Liver (tissue), 3 donors: ENCODE data around the gene PRSS56.

Experiments used
- CTCF ChIP-seq: fragments of 150-350 bp; IDR thresholded peaks from 2 replicates; pipeline ENCODE4 v1.5.1; 2017; ENCODE audit warnings: improper control_type of control experiment, low read depth, low read length; ENCODE audit not compliant: missing input control
- FOXA1 ChIP-seq: IDR thresholded peaks from 2 replicates; pipeline ENCODE4 v1.6.1; 2016; ENCODE audit warnings: antibody characterized with exemption
- HNF4A ChIP-seq, 2 donors: conservative IDR thresholded peaks; 2 replicates each; pipeline ENCODE4 v1.6.1; 2016; ENCODE audit warnings: antibody characterized with exemption in 2 of 2, mild to moderate bottlenecking in 2 of 2
- JUND ChIP-seq, 2 donors: IDR thresholded peaks; 2 replicates each; pipeline ENCODE4 v1.6.1; 2016; ENCODE audit warnings: antibody characterized with exemption in 2 of 2
- RAD21 ChIP-seq, 2 donors: IDR thresholded peaks; 2 replicates each; pipeline ENCODE4 v1.6.1; 2016; ENCODE audit warnings: antibody characterized with exemption in 2 of 2, mild to moderate bottlenecking in 2 of 2
- REST ChIP-seq: IDR thresholded peaks from 2 replicates; pipeline ENCODE4 v1.6.1; 2016; ENCODE audit warnings: antibody characterized with exemption, mild to moderate bottlenecking
- RXRA ChIP-seq, 2 donors: IDR thresholded peaks; 2 replicates each; pipeline ENCODE4 v1.6.1; 2017 to 2018; ENCODE audit warnings: antibody characterized with exemption in 2 of 2, mild to moderate bottlenecking in 1 of 2
- SP1 ChIP-seq: IDR thresholded peaks from 2 replicates; pipeline ENCODE4 v1.6.1; 2018; ENCODE audit warnings: antibody characterized with exemption, mild to moderate bottlenecking
- TAF1 ChIP-seq: conservative IDR thresholded peaks from 2 replicates; pipeline ENCODE4 v1.6.1; 2016; ENCODE audit warnings: antibody characterized with exemption, mild to moderate bottlenecking
- YY1 ChIP-seq: IDR thresholded peaks from 2 replicates; pipeline ENCODE4 v1.6.1; 2016; ENCODE audit warnings: antibody characterized with exemption, mild to moderate bottlenecking
- TF ChIP-seq, protein P1 (sequence below): IDR thresholded peaks from 2 replicates; pipeline ENCODE4 v1.6.1; 2016; ENCODE audit warnings: antibody characterized with exemption
- donor health status: healthy.
- donor health status: healthy.

- TF ChIP-seq YY1, result no peak
- TF ChIP-seq CTCF, result no peak
- TF ChIP-seq, protein P1, sequence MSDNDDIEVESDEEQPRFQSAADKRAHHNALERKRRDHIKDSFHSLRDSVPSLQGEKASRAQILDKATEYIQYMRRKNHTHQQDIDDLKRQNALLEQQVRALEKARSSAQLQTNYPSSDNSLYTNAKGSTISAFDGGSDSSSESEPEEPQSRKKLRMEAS, result no peak
- no peak for TF ChIP-seq REST
- no peak for TF ChIP-seq RXRA (IDR thresholded peaks at IDR 0.05)
- no peak for TF ChIP-seq RAD21 (IDR thresholded peaks at IDR 0.05)
- TF ChIP-seq SP1, result no peak
- no peak for TF ChIP-seq TAF1
- no peak for TF ChIP-seq HNF4A (conservative IDR thresholded peaks at IDR 0.05)
- no peak for TF ChIP-seq FOXA1
- no peak for TF ChIP-seq JUND (IDR thresholded peaks at IDR 0.05)
Measured at GRCh38 chr2:232497348-232497747, 22.8 kb upstream of the PRSS56 start.
